ENCODE data around the gene PAK4. TPM values are rescaled to one million over a fixed set of nuclear protein-coding genes. Genes with fewer than 3 reads are reported as not detected.
"Not testable (repeated sequence)": the region's sequence is repeated elsewhere in the genome, so short reads cannot be mapped to it uniquely, and the experiment has no call there.

PAK4 gene
- total RNA-seq, 5 donors from 2014 or later (not counting 1 experiment from before 2014, with no cell fraction given): 8.6 to 16.8 (median 12.9) TPM

GRCh38 chr19:39086386-39086785, 39.2 kb upstream of the PAK4 start:
- no peak overlapping the region for H3K4me3 Mint-ChIP-seq
- CTCF ChIA-PET: interaction anchor here in 1 of 2 donors (0.5 to 0.7 kb wide), 4 partner anchors 11 to 974 kb away, joined by 3 to 4 read pairs (median 3); no protein-coding TSS in a partner anchor

GRCh38 chr19:39087907-39088686, 37.5 kb upstream of the PAK4 start:
- 76% methylated on average over 4 of the region's 8 CpGs for WGBS (ENCODE audit: insufficient coverage)
- Mint-ChIP-seq H3K4me3 (no peak overlapping the region), H3K27me3 (peaks cover 29% of the 10 kb centered on the region in 2 donors)

More at GRCh38 chr19:39086386-39086785, 39.2 kb upstream of the PAK4 start:
- H3K27ac Mint-ChIP-seq: no peak overlapping the region
- H3K27me3 Mint-ChIP-seq: peaks cover 38 to 39% of the 10 kb centered on the region in 2 donors
- Histone ChIP-seq H3K36me3 (ENCODE audit: control insufficient read depth in 2 of 2, extremely low read depth in 1 of 2, insufficient read depth in 1 of 2, low read length in 1 of 2) (no peaks in the 10 kb centered on the region), H3K27ac (ENCODE audit: low read length) (no peak overlapping the region), H3K4me1 (ENCODE audit: control insufficient read depth in 1 of 2, extremely low read depth in 1 of 2, insufficient read depth in 2 of 2, low read length in 2 of 2) (peaks cover 0 to 17% of the 10 kb centered on the region in 2 experiments), H3K27me3 (replicated peaks in 1 of 2; ENCODE audit: control insufficient read depth in 2 of 2, extremely low read depth in 1 of 2, insufficient read depth in 2 of 2, low read length in 1 of 2) (peaks cover 17 to 32% of the 10 kb centered on the region in 2 experiments), H3K9me3 (no peaks in the 10 kb centered on the region), H3K4me3 (ENCODE audit: control insufficient read depth in 1 of 2, extremely low read depth in 1 of 2, low read length in 1 of 2) (no peak overlapping the region)
- ATAC-seq (replicated peaks in 1 of 4) (no peak), DNase-seq (no peak)
- no peaks in the 10 kb centered on the region for H3K36me3 Mint-ChIP-seq
- peaks cover 14 to 18% (median 15%) of the 10 kb centered on the region in 3 donors for H3K4me1 Mint-ChIP-seq
- POLR2A ChIA-PET: no interaction called here
- H3K9me3 Mint-ChIP-seq: no peaks in the 10 kb centered on the region
- no CpG with 5 or more reads among the region's 4 CpGs for WGBS (ENCODE audit: insufficient coverage)

GRCh38 chr19:39090016-39090415, 35.6 kb upstream of the PAK4 start:
- POLR2A ChIA-PET; DNase-seq; H3K36me3 Mint-ChIP-seq; H3K27ac ChIP-seq (ENCODE audit: low read length); H3K4me1 Mint-ChIP-seq; H3K27ac Mint-ChIP-seq; H3K4me3 ChIP-seq (ENCODE audit: control insufficient read depth in 1 of 2, extremely low read depth in 1 of 2, low read length in 1 of 2); H3K36me3 ChIP-seq (ENCODE audit: control insufficient read depth in 2 of 2, extremely low read depth in 1 of 2, insufficient read depth in 1 of 2, low read length in 1 of 2); H3K4me3 Mint-ChIP-seq; H3K9me3 Mint-ChIP-seq; H3K4me1 ChIP-seq (ENCODE audit: control insufficient read depth in 1 of 2, extremely low read depth in 1 of 2, insufficient read depth in 2 of 2, low read length in 2 of 2); ATAC-seq (replicated peaks in 1 of 4); H3K9me3 ChIP-seq: not testable (repeated sequence)
- CTCF ChIA-PET: interaction anchor here in 1 of 2 donors (0.7 kb wide), 1 partner anchor 9 kb away, joined by 6 read pairs; no protein-coding TSS in a partner anchor
- H3K27me3 ChIP-seq (replicated peaks in 1 of 2; ENCODE audit: control insufficient read depth in 2 of 2, extremely low read depth in 1 of 2, insufficient read depth in 2 of 2, low read length in 1 of 2): peaks cover 10 to 15% of the 10 kb centered on the region in 2 experiments
- H3K27me3 Mint-ChIP-seq: peaks cover 27 to 28% of the 10 kb centered on the region in 2 donors
- WGBS (ENCODE audit: insufficient coverage): no CpG with 5 or more reads among the region's 8 CpGs

More at GRCh38 chr19:39087907-39088686, 37.5 kb upstream of the PAK4 start:
- no peak for DNase-seq
- Histone ChIP-seq H3K4me1 (ENCODE audit: control insufficient read depth in 1 of 2, extremely low read depth in 1 of 2, insufficient read depth in 2 of 2, low read length in 2 of 2) (peaks cover 0 to 15% of the 10 kb centered on the region in 2 experiments), H3K4me3 (ENCODE audit: control insufficient read depth in 1 of 2, extremely low read depth in 1 of 2, low read length in 1 of 2) (no peak overlapping the region), H3K27ac (ENCODE audit: low read length) (no peak overlapping the region), H3K27me3 (replicated peaks in 1 of 2; ENCODE audit: control insufficient read depth in 2 of 2, extremely low read depth in 1 of 2, insufficient read depth in 2 of 2, low read length in 1 of 2) (peaks cover 15 to 25% of the 10 kb centered on the region in 2 experiments), H3K9me3 (no peaks in the 10 kb centered on the region), H3K36me3 (ENCODE audit: control insufficient read depth in 2 of 2, extremely low read depth in 1 of 2, insufficient read depth in 1 of 2, low read length in 1 of 2) (no peaks in the 10 kb centered on the region)
- no peak overlapping the region for H3K27ac Mint-ChIP-seq
- no peaks in the 10 kb centered on the region for H3K36me3 Mint-ChIP-seq
- POLR2A ChIA-PET: no interaction called here
- CTCF ChIA-PET: no interaction called here
- H3K4me1 Mint-ChIP-seq: peaks cover 8 to 12% (median 9%) of the 10 kb centered on the region in 3 donors
- no peak for ATAC-seq (replicated peaks in 1 of 4)
- H3K9me3 Mint-ChIP-seq: no peaks in the 10 kb centered on the region

- no peak overlapping the region for H3K27ac Mint-ChIP-seq
- H3K4me1 ChIP-seq (ENCODE audit: control insufficient read depth in 1 of 2, extremely low read depth in 1 of 2, insufficient read depth in 2 of 2, low read length in 2 of 2): no peaks in the 10 kb centered on the region
- H3K4me3 ChIP-seq (ENCODE audit: control insufficient read depth in 1 of 2, extremely low read depth in 1 of 2, low read length in 1 of 2): no peak overlapping the region
- no peaks in the 10 kb centered on the region for H3K4me1 Mint-ChIP-seq
- no peak overlapping the region for H3K27ac ChIP-seq (ENCODE audit: low read length)
- DNase-seq (no peak), ATAC-seq (replicated peaks in 1 of 4) (no peak)
- CTCF ChIA-PET: no interaction called here
- POLR2A ChIA-PET: interaction anchor here in 1 of 2 donors (0.6 kb wide), 1 partner anchor 213 kb away, joined by 6 read pairs; no protein-coding TSS in a partner anchor
- no peaks in the 10 kb centered on the region for H3K9me3 ChIP-seq
- H3K27me3 ChIP-seq (replicated peaks in 1 of 2; ENCODE audit: control insufficient read depth in 2 of 2, extremely low read depth in 1 of 2, insufficient read depth in 2 of 2, low read length in 1 of 2): peaks cover 2 to 14% of the 10 kb centered on the region in 2 experiments
- H3K9me3 Mint-ChIP-seq: no peaks in the 10 kb centered on the region
- H3K4me3 Mint-ChIP-seq: no peak overlapping the region
- WGBS (ENCODE audit: insufficient coverage): 96% methylated on average over 3 of the region's 4 CpGs
- H3K27me3 Mint-ChIP-seq: peaks cover 19 to 20% of the 10 kb centered on the region in 2 donors
- H3K36me3 Mint-ChIP-seq: no peaks in the 10 kb centered on the region
- H3K36me3 ChIP-seq (ENCODE audit: control insufficient read depth in 2 of 2, extremely low read depth in 1 of 2, insufficient read depth in 1 of 2, low read length in 1 of 2): no peaks in the 10 kb centered on the region
These were observed 34.7 kb upstream of the PAK4 start for GRCh38 chr19:39090881-39091280.

- H3K36me3 Mint-ChIP-seq; H3K9me3 Mint-ChIP-seq; H3K4me3 Mint-ChIP-seq; H3K27ac ChIP-seq (ENCODE audit: low read length); POLR2A ChIA-PET; H3K4me1 Mint-ChIP-seq; DNase-seq; H3K36me3 ChIP-seq (ENCODE audit: control insufficient read depth in 2 of 2, extremely low read depth in 1 of 2, insufficient read depth in 1 of 2, low read length in 1 of 2); H3K9me3 ChIP-seq; ATAC-seq (replicated peaks in 1 of 4); H3K27ac Mint-ChIP-seq; H3K4me3 ChIP-seq (ENCODE audit: control insufficient read depth in 1 of 2, extremely low read depth in 1 of 2, low read length in 1 of 2); H3K4me1 ChIP-seq (ENCODE audit: control insufficient read depth in 1 of 2, extremely low read depth in 1 of 2, insufficient read depth in 2 of 2, low read length in 2 of 2): not testable (repeated sequence)
- CTCF ChIA-PET: interaction anchor here in 1 of 2 donors (0.6 kb wide), 1 partner anchor 75 kb away, joined by 5 read pairs; no protein-coding TSS in a partner anchor
- peaks cover 33 to 51% of the 10 kb centered on the region in 2 donors for H3K27me3 Mint-ChIP-seq
- 39% methylated on average over 2 of the region's 5 CpGs for WGBS (ENCODE audit: insufficient coverage)
- H3K27me3 ChIP-seq (replicated peaks in 1 of 2; ENCODE audit: control insufficient read depth in 2 of 2, extremely low read depth in 1 of 2, insufficient read depth in 2 of 2, low read length in 1 of 2): peaks cover 0 to 51% of the 10 kb centered on the region in 2 experiments
These were observed 29.6 kb upstream of the PAK4 start for GRCh38 chr19:39095799-39096540.

GRCh38 chr19:39097299-39097698, 28.3 kb upstream of the PAK4 start:
- Histone ChIP-seq H3K4me1 (ENCODE audit: control insufficient read depth in 1 of 2, extremely low read depth in 1 of 2, insufficient read depth in 2 of 2, low read length in 2 of 2) (peaks cover 0 to 4% of the 10 kb centered on the region in 2 experiments), H3K9me3 (no peaks in the 10 kb centered on the region), H3K4me3 (ENCODE audit: control insufficient read depth in 1 of 2, extremely low read depth in 1 of 2, low read length in 1 of 2) (no peak overlapping the region), H3K36me3 (ENCODE audit: control insufficient read depth in 2 of 2, extremely low read depth in 1 of 2, insufficient read depth in 1 of 2, low read length in 1 of 2) (no peaks in the 10 kb centered on the region), H3K27ac (ENCODE audit: low read length) (no peak overlapping the region), H3K27me3 (replicated peaks in 1 of 2; ENCODE audit: control insufficient read depth in 2 of 2, extremely low read depth in 1 of 2, insufficient read depth in 2 of 2, low read length in 1 of 2) (peaks cover 0 to 53% of the 10 kb centered on the region in 2 experiments)
- no peak overlapping the region for H3K4me3 Mint-ChIP-seq
- H3K9me3 Mint-ChIP-seq: no peaks in the 10 kb centered on the region
- WGBS (ENCODE audit: insufficient coverage): 66% methylated on average over 4 of the region's 5 CpGs
- peaks cover 33 to 51% of the 10 kb centered on the region in 2 donors for H3K27me3 Mint-ChIP-seq
- CTCF ChIA-PET: no interaction called here
- no peaks in the 10 kb centered on the region for H3K36me3 Mint-ChIP-seq
- no peak overlapping the region for H3K27ac Mint-ChIP-seq
- no peak for ATAC-seq (replicated peaks in 1 of 4)
- no peaks in the 10 kb centered on the region for H3K4me1 Mint-ChIP-seq
- POLR2A ChIA-PET: no interaction called here
- no peak for DNase-seq
